Activated T-cell treated with anti-CD3 and anti-CD28 coated beads, Interleukin-2, amount 50 U/mL, for 1 hour (primary cell): ENCODE data around the gene KHSRP.
"Not testable (repeated sequence)": the region's sequence is repeated elsewhere in the genome, so short reads cannot be mapped to it uniquely, and the experiment has no call there.

Experiments
- DNase-seq: peaks from one replicate; pipeline ENCODE4 v3.0.0-alpha.2; 2020

KHSRP gene

GRCh38 chr19:6450166-6450565, 25.6 kb upstream of the KHSRP start:
- DNase-seq, result no peak

GRCh38 chr19:6448045-6448444, 23.4 kb upstream of the KHSRP start:
- DNase-seq, result no peak

- DNase-seq, result no peak
Measured at GRCh38 chr19:6446452-6446851, 21.8 kb upstream of the KHSRP start.

- no peak for DNase-seq
Measured at GRCh38 chr19:6443986-6444385, 19.4 kb upstream of the KHSRP start.

GRCh38 chr19:6442087-6442688, 17.6 kb upstream of the KHSRP start:
- DNase-seq, result no peak

- no peak for DNase-seq
Measured at GRCh38 chr19:6440905-6441304, 16.3 kb upstream of the KHSRP start.

- DNase-seq, result no peak
Measured at GRCh38 chr19:6439743-6440142, 15.1 kb upstream of the KHSRP start.

GRCh38 chr19:6433663-6434062, 9.1 kb upstream of the KHSRP start, which contains the start of gene SLC25A41:
Gene SLC25A41, minus strand, starts transcription at chr19:6433763. Its CDS starts 70 bp downstream, at chr19:6433693.
- DNase-seq, result no peak

- no peak for DNase-seq
Measured at GRCh38 chr19:6433165-6433564, 8.6 kb upstream of the KHSRP start.

- no peak for DNase-seq
Measured at GRCh38 chr19:6431891-6432290, 7.3 kb upstream of the KHSRP start.

- DNase-seq, result no peak
Measured at GRCh38 chr19:6429419-6430221, 5.0 kb upstream of the KHSRP start.

- DNase-seq, result not testable (repeated sequence)
Measured at GRCh38 chr19:6428692-6429418, 4.2 kb upstream of the KHSRP start.

- DNase-seq, result no peak
Measured at GRCh38 chr19:6427131-6427530, 2.5 kb upstream of the KHSRP start.

GRCh38 chr19:6425732-6426620, 1.4 kb upstream of the KHSRP start:
- no peak for DNase-seq

GRCh38 chr19:6424939-6425731, 524 bp upstream of the KHSRP start:
- peak; percentile 97 for DNase-seq

GRCh38 chr19:6423499-6424194, 964 bp downstream of the KHSRP start:
- peak; percentile 42 for DNase-seq

- DNase-seq, result no peak
Measured at GRCh38 chr19:6421075-6422014, 3.3 kb downstream of the KHSRP start.

GRCh38 chr19:6418562-6418932, 6.1 kb downstream of the KHSRP start:
- no peak for DNase-seq

- DNase-seq, result no peak
Measured at GRCh38 chr19:6417713-6418561, 6.7 kb downstream of the KHSRP start.
